ENCODE results near the gene SLC2A6.

SLC2A6 gene

DNA sequence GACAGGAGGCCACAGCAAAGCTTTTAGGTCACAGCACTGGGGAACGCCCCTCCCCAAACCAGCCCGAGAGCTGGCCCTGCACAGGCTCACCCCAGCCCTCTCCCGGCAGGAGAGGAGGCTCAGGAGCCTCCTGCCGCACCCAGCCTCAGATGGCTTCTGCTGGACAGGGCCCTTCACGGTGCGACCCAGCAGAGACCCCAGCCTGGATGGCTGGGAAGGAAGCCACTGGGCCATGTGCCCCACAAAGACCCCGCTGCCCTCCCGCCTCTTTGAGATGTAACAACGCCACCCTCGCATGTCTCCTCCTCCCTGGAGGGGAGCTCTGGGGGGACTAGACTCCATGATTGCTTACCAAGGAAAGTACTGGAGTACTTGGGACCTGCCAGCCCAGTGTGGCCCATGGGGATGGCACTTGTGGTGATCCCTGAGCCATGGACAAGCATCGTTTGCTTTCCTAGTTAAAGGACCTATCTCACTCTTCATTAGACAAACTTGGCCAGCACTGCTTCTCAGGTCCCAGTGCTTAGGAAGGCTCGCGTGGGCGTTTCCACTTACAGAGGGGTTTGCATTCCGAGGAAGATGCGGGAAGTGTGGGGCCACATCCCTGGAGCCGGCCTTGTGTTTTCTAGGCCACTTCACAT, 36.8 kb upstream of the SLC2A6 start:
- no peak for DNase-seq (ENCODE audit: low read depth in 2 of 2, low spot score in 1 of 2)

DNA sequence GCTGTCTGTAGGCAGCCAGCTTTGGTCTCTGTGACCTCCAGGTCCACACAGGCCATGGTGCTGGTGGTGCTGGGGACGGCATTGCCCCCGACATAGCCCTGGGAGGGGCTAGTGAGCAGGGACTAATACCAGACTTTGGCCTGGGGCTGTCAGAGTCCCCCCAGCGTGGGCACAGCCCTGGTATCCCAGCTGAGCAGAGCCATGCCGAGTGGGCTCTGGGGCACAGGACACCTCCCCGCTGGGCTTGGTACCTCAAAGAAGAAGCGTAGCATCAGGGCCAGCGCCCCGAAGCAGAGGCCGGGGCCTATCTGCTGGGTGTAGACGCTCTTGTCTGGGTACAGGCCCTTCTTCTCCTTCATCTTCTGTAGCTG, 36.3 kb upstream of the SLC2A6 start:
- no peak for DNase-seq (ENCODE audit: low read depth in 2 of 2, low spot score in 1 of 2)

DNA sequence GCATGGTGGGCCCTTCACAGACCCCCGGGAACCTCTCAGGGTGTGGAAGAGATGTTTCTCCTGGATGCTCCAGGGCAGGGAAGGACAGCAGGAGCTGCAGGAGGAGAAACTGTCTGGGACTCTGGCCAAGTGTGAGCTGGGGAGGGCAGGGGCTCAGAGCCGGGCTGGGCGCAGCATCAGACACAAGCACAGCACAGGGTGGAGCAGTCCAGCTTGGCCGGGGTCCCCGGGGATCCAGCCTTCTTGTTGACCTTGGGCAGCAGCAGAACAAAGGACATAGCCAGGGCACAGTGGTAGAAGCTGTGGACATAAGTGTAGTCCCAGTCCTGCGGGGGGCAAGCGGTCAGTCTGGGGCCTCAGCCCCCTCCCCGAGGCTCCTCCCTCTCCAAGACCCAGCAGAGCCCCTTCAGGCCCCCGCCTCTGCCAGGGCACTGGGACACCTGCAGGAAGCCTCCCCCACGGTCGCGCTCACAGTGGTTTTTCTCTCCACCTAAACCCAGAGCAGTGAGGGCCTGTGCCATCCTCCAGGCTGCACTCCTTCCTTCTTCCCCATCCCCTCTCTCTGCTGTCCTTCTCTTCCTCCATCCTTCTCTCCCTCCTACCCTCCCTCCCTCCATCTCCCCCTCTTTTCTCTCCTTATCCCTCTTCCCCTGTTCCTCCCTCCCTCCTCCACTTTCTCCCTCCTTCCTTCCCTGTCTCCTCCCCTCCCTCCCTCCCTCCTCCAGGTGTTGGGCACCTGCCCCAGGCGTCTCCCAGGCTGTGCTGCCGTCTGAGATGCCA, 35.8 kb upstream of the SLC2A6 start:
- DNase-seq (ENCODE audit: low read depth in 2 of 2, low spot score in 1 of 2): no peak

DNA sequence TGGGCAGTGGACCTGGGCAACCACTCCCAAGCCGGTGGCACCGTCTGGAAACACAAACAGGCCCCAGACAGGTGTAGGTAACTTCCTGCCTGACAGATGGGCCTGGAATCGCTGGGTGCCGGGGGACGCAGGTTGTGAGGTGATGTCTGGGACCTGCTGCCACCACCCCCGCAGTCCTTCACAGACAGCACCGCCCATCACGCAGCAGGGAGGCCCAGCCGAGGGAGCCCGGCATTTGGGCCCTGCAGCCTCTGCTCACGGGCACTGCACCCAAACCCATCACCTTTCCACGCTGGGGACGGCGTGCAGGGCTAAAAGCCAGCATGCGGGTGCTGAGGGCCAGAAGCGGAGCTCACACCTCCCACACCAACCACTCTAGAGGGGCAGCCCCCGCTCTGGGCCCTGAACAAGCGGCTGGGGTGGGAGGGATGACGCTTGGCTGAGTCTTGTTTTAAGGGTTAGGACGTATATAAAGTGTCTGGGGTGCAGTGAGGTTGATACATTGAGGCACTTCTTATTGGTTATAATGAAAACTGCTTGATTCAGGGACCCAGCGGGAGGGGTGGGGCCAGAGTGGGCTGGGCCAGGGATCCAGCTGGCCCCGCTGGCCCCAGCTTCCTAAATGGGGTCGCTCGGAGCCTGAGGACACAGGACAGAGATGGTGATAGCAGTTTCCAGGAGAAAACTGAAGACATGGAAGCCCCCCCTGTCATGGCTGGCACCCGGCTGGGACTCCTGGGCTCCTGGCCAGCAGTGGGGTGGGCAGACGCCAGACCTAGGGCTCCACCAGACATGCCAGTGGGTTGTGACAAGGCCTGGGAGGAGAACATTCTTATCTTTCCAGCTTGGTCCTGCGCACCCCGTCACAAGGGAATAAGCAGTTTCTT, 34.6 kb upstream of the SLC2A6 start:
- no peak for DNase-seq (ENCODE audit: low read depth in 2 of 2, low spot score in 1 of 2)

DNA sequence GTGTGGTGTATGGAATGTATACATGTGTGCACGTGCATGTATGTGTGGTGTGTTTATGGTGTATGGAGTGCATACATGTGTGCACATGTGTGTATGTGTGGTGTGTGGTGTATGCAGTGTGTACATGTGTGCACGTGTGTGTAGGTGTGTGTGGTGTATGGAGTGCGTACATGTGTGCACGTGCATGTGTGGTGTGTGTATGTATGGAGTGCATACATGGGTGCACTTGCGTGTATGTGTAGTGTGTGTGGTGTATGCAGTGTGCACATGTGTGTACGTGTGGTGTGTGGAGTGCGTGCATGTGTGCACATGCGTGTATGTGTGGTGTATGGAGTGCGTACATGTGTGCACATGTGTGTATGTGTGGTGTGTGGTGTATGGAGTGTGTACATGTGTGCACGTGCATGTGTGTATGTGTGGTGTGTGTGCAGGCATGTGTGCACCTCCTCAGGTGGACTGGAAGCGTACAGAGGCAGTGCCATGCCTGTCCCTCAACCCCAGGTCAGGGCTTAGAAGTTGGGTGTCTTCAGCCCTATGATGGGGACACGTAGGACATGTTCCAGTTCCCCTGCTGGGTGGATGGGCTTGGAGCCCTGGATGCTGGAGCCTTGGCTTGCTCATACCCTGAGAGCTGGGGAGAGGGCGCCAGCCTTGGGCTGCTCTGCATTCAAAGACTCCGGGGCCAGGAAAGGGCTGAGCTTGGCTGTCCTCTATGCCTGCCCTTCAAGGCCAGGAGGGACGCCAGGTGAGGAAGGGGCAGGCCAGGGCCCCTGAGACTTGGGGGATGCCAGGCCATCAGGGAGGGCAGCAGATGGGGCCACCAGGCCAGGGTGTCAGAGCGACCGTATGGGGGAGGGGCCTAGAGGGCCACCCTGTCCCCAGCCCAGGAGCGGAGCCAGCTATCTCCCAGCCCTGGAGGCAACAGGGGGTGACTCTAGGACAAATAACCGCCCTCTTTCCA, 33.6 kb upstream of the SLC2A6 start:
- no peak for DNase-seq (ENCODE audit: low read depth in 2 of 2, low spot score in 1 of 2)

DNA sequence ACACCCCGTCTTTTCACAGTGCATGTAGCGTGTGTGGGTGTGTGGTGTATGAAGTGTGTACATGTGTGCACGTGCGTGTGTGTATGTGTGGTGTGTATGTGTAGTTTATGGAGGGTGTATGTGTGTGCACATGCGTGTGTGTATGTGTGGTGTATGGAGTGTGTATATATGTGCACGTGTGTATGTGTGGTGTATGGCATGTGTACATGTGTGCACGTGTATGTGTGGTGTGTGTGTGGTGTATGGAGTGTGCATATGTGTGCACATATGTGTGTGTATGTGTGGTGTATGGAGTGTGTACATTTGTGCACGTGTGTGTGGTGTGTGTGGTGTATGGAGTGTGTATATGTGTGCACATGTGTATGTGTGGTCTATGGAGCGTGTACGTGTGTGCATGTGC, 32.7 kb upstream of the SLC2A6 start:
- DNase-seq (ENCODE audit: low read depth in 2 of 2, low spot score in 1 of 2): no peak

DNA sequence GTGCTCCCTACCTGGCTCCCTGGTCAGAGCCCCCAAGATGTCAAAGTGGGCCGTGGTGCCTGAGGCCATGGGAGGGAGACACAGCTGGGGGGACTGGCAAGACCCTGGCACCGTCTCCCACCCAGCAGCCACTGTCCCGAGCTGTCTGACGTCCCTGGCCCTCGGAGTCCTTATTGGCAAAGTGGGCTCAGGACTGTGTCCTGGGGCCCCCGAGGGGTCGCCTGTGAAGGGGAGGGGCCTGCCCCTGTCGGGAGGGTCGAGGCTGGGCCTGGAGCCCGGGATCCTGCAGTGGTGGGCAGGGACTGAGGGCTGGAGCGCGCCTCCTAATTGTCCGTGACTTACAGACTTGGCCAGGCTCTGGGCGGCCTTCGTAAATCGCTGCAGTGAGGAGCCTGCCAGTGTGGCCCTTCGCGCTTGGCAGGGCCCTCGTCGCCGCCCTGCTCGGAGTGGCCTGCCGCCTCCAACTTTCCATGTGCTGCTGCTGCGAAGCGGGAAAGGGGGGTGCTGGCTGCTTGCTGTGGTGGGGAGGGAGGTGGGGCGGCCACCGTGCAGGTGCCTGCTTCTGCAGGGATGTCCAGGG, 32.1 kb upstream of the SLC2A6 start:
- DNase-seq (ENCODE audit: low read depth in 2 of 2, low spot score in 1 of 2): no peak

DNA sequence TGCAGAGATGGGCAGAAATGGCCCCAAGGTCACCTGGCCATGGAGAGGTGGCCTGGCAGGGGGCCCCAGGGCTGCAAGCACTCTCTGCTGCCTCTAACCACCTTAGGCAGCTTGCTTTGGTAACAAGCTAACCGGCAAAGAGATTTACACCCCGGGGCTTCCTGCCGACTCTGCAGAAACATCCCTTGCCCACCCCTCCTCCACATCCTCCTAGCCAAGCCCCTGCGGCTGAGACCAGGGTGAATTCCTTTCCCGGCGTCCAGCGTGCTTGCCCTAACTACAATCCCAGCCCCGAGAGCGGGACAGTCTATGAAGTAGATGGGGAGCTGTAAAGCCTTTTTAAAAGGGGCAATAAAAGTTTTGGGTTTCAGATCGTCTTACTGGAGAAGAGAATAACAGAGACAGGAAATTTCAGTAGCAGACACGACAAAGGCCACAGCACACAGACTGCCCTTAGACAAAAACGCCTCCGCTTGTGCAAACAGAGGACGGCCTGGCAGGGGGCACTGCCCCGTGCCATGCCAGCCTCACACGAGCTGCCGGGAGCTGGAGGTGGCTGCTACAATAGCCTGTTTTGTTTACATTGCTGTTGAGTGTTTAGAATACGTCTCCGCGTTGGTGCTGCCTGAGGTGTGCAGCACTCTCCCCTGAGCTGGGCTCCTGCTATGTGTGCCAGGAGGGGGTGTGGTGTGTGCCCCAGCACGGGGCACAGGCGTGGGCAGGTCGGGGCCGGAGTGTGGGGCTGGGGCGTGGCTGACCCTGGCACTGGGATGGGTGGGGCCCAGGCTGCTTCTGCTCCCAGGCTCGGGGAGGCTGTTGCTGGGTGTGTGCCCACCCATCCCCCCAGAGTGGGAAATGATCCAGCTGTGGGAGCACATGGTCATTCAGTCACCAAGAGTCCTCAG, 30.5 kb upstream of the SLC2A6 start:
- no peak for DNase-seq (ENCODE audit: low read depth in 2 of 2, low spot score in 1 of 2)

DNA sequence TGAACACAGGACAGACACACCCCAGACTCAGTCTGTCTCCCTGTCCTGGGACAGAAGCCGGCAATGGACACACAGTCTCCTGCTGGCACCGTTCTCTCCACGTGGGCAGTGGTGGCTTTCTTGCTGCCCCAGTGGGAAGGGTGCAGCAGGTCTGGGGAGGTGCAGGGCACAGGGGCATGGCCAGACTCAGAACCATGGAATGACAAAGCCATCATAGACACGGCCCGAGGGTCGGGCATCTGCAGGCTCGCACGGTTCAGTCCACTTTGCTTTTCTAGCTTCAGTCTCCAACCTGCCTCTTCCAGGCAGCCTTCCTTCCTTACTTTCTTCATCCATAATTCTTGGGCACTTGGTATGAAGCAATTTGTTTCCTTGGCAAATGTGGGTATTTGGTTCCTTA, 29.1 kb upstream of the SLC2A6 start:
- DNase-seq (ENCODE audit: low read depth in 2 of 2, low spot score in 1 of 2): no peak

DNA sequence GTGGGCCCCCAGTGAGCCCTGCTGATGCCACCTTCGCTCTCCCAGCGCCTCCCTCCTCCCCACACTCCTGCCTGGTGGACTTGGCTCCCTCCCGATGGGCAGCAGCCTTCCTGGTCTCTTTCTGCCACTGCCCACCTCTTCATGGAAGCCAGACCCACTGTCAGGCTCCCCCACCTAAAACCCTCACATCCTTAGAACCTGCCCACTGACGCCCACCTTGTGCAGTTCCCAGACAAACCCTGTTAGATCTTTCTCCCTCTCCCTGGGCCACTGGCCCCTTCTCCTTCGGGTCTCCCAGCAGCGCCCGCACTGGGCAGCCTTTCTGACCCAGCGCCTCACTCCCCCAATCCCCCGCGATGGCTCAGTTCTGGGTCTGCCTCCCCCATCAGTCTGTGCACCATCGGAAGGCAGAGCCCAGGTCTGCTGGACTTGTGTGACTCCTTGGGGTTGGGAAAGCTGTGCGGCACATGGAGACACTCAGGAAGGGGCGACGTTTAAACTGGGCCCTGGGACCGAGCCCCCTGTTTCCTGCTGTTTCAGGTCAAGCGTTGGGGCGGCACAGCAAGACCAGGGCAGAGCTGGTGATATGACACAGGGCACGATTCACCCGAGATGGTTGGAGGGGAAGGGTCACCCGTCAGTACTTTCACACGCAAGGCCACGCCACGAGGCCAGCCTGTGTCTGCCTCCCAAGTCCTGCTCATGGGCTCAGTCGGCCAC, 28.5 kb upstream of the SLC2A6 start:
- no peak for DNase-seq (ENCODE audit: low read depth in 2 of 2, low spot score in 1 of 2)

DNA sequence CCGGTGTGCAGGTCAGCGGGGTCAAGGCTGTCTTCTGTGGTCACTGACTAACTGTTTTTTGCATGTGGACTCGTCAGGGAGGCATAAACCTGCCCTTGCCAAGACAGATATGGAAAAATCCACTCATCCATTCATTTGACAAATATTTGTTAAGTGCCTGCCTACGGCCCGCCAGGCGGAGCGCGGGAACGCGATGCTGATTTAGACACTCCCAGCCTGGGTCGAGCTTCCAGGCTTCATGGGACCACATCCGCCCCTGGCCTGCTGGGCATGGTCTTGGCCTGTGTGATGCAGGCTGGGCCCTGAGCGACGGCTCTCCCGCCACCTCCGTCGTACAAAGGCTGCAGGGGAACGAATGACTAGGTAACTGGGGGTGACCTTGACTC, 27.7 kb upstream of the SLC2A6 start:
- no peak for DNase-seq (ENCODE audit: low read depth in 2 of 2, low spot score in 1 of 2)

DNA sequence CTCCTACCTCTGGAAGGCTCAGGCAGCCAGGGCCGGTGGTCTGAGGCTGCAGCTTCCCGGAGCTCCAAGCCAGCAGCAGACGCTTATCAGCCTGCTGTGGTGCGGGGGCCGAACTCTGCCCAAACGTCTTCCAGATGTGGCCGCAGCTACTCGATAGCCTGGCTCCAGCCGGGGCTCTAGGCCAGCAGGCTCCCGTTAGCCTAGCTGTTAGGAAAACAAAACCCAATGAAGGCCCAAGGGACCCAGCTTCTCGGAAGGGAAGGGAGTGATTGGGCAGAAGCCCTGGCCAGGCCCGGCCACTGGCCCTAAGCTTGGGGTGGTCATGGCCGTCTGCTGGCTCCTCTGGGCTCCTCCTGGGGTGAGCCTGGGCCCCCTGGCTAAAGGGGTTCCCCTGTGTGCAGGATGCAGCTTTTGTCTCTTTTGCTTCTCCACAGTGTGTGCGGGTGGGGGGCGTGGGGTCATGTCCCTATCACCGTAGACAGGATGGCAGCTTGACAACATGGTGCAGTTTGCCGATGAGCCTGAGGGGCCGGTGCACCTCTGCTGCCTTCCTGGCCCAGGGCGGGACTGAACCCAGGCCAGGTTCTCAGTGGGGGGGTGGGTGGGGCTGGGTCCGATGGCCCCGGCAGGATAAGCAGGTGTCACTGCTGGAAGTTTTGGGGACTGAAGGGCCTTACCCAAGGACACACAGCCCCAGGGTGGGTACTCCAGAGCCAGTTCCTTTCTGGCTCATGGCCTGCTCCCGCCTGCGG, 27.2 kb upstream of the SLC2A6 start:
- DNase-seq (ENCODE audit: low read depth in 2 of 2, low spot score in 1 of 2): no peak

DNA sequence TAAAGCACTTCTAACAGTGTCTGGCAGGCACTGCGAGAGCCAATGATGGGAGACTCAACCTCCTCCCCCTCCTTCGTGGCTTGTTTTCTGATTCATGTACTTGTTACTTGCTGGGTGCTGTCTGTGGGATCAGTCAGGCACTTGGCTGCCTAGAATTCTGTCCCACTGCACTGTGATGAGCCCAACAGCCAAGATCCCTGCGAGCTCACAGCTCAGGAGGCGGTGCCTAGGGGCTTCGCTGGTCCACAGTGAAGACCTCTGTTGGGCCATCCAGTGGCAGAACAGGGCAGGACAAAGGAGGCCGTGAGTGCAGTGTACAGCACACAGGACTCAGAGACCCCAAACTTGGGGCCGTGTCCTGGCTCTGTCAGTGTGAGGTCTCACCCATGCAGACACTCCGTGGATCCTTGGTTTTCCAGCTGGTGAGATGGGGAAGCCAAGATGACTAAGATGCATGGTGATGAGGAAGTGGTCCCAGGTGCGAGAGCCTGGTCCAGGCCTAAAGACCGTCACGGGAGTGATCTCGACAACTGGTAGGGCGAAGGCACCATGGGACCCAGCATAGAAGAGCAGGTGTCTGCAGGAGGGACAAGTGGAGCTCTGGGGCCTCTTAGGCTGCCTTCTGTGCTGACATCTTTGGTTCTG, 26.4 kb upstream of the SLC2A6 start:
- no peak for DNase-seq (ENCODE audit: low read depth in 2 of 2, low spot score in 1 of 2)

DNA sequence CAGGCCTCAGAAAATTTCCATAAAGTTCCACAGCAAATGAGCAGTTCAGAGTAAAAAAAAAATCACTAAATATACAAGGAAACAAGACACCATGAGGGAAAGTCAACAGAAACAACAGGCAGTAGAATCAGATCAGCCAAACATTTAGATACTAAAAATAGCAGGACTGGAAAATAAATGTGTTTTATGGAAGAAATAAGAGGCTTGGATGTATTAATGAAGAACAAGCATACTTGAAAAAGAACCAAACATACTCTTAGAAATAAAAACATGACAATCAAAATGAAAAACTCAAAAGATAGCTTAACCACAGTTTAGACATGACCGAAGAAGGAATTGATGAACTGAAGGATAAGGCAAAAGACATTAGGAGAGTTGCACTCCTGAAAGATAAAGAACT, 23.2 kb upstream of the SLC2A6 start:
- DNase-seq (ENCODE audit: low read depth in 2 of 2, low spot score in 1 of 2): no peak

DNA sequence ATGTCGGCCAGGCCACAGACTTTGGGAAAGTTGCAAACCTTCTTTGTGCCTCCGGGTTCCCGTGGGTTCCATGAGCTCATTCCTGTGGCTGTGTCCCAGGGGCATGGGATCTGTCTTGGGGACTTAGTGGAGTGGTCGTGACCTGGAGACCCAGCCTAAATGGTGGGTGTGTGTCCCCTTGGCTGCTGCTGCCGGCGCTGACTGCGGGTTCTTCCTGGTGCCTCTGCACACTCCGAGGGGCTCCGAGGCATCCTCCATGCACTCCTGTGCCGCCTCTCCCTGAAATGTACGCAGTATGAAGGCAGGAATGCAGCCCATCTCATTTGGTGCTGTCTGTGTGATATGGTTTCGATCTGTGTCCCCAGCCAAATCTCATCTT, 21.0 kb upstream of the SLC2A6 start:
- no peak for DNase-seq (ENCODE audit: low read depth in 2 of 2, low spot score in 1 of 2)

DNA sequence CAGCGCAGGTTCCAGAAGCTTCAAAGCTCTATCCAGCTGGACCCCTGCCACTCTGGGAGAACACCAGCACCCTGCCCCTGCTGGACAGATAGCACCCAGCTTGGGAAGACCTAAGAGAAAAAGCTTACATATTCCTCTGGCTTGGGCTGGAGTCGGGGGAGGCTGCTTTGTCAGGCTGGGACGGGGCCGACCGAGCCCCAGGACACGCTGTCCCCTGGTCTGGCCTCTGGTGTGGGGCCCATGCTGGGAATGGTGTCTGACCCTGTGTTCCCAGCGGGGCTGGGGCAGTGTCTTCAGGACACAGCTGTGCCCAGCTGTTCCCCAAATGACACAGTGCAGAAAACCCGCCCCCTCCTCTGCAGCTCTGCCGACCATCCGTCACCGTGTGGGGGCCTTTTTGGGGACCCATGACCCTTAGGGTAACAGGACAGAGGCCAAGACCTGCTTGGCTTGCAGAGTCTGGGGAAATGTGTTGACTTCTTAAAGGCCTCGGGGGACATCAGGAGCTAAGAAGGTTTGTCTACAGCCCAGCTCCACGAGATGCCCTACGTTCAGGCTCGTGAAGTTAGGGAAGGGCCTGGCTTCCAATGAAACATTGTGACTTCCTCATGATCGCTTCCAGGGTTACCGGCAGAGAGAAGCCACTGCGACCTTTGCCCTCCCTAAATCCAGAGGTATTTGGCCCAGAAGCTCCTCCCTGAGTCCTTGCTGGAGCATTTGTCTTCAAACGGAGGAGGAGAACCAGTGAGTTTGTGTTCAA, 20.4 kb upstream of the SLC2A6 start:
- DNase-seq (ENCODE audit: low read depth in 2 of 2, low spot score in 1 of 2): no peak

Data from stimulated activated CD8-positive, alpha-beta memory T cell treated with anti-CD3 and anti-CD28 coated beads, Interleukin-4, amount 100 ng/mL, for 1 hour (primary cell).